A549 (cell line): ENCODE measurements around the gene TNS3. TPM values are rescaled to one million over a fixed set of nuclear protein-coding genes. Genes with fewer than 3 reads are reported as not detected.
A peak's percentile ranks its signal among the peaks of the same experiment; 100 is the strongest.

Experiments used
- BHLHE40 ChIP-seq: IDR thresholded peaks from 2 replicates; pipeline ENCODE4 v1.6.1; 2012; ENCODE audit warnings: low read depth, low read length, inconsistent platforms
- CHD4 ChIP-seq: fragments of 200-600 bp; sonication (generic); IDR thresholded peaks from 2 replicates; pipeline ENCODE4 v1.6.1; 2016; ENCODE audit warnings: antibody characterized with exemption, mild to moderate bottlenecking, borderline replicate concordance
- EHMT2 ChIP-seq: fragments of 200-600 bp; sonication (generic); IDR thresholded peaks from 2 replicates; pipeline ENCODE4 v1.6.1; 2016; ENCODE audit warnings: antibody characterized with exemption, low read depth, mild to moderate bottlenecking, moderate library complexity
- EP300 ChIP-seq, 2 experiments: fragments of >200 bp; sonication (Bioruptor Twin); formaldehyde crosslinking; IDR thresholded peaks; 2 replicates in 1 of 2; 3 replicates in 1 of 2; pipeline ENCODE4 v1.6.1; 2016 to 2017
- ESRRA ChIP-seq: fragments of 150-350 bp; IDR thresholded peaks from 2 replicates; pipeline ENCODE4 v1.6.1; 2014; ENCODE audit warnings: mild to moderate bottlenecking, low read length, borderline replicate concordance
- FOSL2 ChIP-seq, 2 experiments: fragments of 450-650 bp in 1 of 2; fragments of >200 bp in 1 of 2; sonication (Bioruptor Twin) in 1 of 2; formaldehyde crosslinking; IDR thresholded peaks; 2 replicates each; pipeline versions ENCODE4 v1.5.0 to v1.6.1; 2016 to 2020; ENCODE audit warnings: mild to moderate bottlenecking in 1 of 2, moderate library complexity in 1 of 2
- GATA3 ChIP-seq: IDR thresholded peaks from 2 replicates; pipeline ENCODE4 v1.6.1; 2012; ENCODE audit warnings: borderline replicate concordance
- HDAC2 ChIP-seq: fragments of 200-600 bp; sonication (generic); IDR thresholded peaks from 2 replicates; pipeline ENCODE4 v1.6.1; 2016
- HOXA7 ChIP-seq: fragments of 250-450 bp; sonication (Bioruptor Pico); IDR thresholded peaks from 2 replicates; pipeline ENCODE4 v1.5.0; 2020; ENCODE audit warnings: mild to moderate bottlenecking, moderate library complexity
- HOXB5 ChIP-seq: fragments of 250-450 bp; sonication (Bioruptor Pico); IDR thresholded peaks from 2 replicates; pipeline ENCODE4 v1.5.0; 2020; ENCODE audit warnings: mild to moderate bottlenecking, moderate library complexity
- JUN ChIP-seq, 2 experiments: fragments of >200 bp; sonication (Bioruptor Twin); formaldehyde crosslinking; IDR thresholded peaks; 2 replicates in 1 of 2; 3 replicates in 1 of 2; pipeline ENCODE4 v1.6.1; 2016 to 2017
- KDM1A ChIP-seq: fragments of 200-600 bp; sonication (generic); IDR thresholded peaks from 2 replicates; pipeline ENCODE4 v1.6.1; 2016; ENCODE audit warnings: low read depth, mild to moderate bottlenecking
- MAFK ChIP-seq: fragments of 450-650 bp; IDR thresholded peaks from 2 replicates; pipeline ENCODE4 v1.6.1; 2014; ENCODE audit not compliant: partially characterized antibody
- MYC ChIP-seq: IDR thresholded peaks from 2 replicates; pipeline ENCODE4 v1.6.1; 2012; ENCODE audit warnings: mild to moderate bottlenecking, inconsistent platforms, low read length, improper control_type of control experiment, borderline replicate concordance
- PHF8 ChIP-seq: fragments of 200-600 bp; sonication (generic); IDR thresholded peaks from 2 replicates; pipeline ENCODE4 v1.6.1; 2016; ENCODE audit warnings: low read depth, mild to moderate bottlenecking, antibody characterized with exemption, moderate library complexity, borderline replicate concordance
- POLR2A ChIP-seq: IDR thresholded peaks from 2 replicates; pipeline ENCODE4 v1.6.1; 2012; ENCODE audit warnings: mild to moderate bottlenecking, low read length
- POLR2AphosphoS2 ChIP-seq: conservative IDR thresholded peaks from 2 replicates; pipeline ENCODE4 v1.6.1; 2012; ENCODE audit warnings: low read length, improper control_type of control experiment, inconsistent platforms
- RCOR1 ChIP-seq: fragments of 150-350 bp; IDR thresholded peaks from 2 replicates; pipeline ENCODE4 v1.6.1; 2014; ENCODE audit warnings: antibody characterized with exemption, low read length, low read depth
- SMC3 ChIP-seq: fragments of >200 bp; sonication (Bioruptor Twin); formaldehyde crosslinking; IDR thresholded peaks from 3 replicates; pipeline ENCODE4 v1.6.1; 2018; ENCODE audit warnings: inconsistent platforms
- TP53 ChIP-seq: fragments of 250-450 bp; sonication (Bioruptor Pico); IDR thresholded peaks from 2 replicates; pipeline ENCODE4 v1.5.0; 2021; ENCODE audit warnings: mild to moderate bottlenecking, moderate library complexity
- ZNF302 ChIP-seq: fragments of 250-450 bp; sonication (Bioruptor Pico); IDR thresholded peaks from 2 replicates; pipeline ENCODE4 v1.9.0; 2021; ENCODE audit warnings: inconsistent platforms, mild to moderate bottlenecking, moderate library complexity
- ZSCAN20 ChIP-seq: fragments of 250-450 bp; sonication (Bioruptor Pico); IDR thresholded peaks from 2 replicates; pipeline ENCODE4 v1.8.0; 2022; ENCODE audit warnings: mild to moderate bottlenecking, moderate library complexity
- polyA plus RNA-seq, 4 experiments: library from polyadenylated mRNA; depleted of rRNA in 3 of 4; stranded (reverse); fragments of >200 nt; fragmentation: RNase III in 1 of 4; extraction: RNeasy Plus Mini Kit Qiagen cat#74134 plus additional on column Dnase treatment in 1 of 4; gene quantifications; 2 replicates in 3 of 4; 3 replicates in 1 of 4; pipeline ENCODE4 v1.2.3, GENCODE V29; 2011 to 2017
- TF ChIP-seq, protein P1 (sequence below): fragments of 250-450 bp; sonication (Bioruptor Pico); IDR thresholded peaks from 2 replicates; pipeline ENCODE4 v1.5.0; 2021; ENCODE audit warnings: mild to moderate bottlenecking, moderate library complexity, borderline replicate concordance
- TF ChIP-seq, protein P2 (sequence below): IDR thresholded peaks from 2 replicates; pipeline ENCODE4 v1.6.1; 2012
- TF ChIP-seq, protein P3 (sequence below): IDR thresholded peaks from 2 replicates; pipeline ENCODE4 v1.6.1; 2012
- TF ChIP-seq, protein P4 (sequence below): fragments of 150-350 bp; IDR thresholded peaks from 2 replicates; pipeline ENCODE4 v1.6.1; 2014; ENCODE audit warnings: low read depth, mild to moderate bottlenecking, low read length
- TF ChIP-seq, protein P5 (sequence below): fragments of 250-450 bp; sonication (Bioruptor Pico); IDR thresholded peaks from 2 replicates; pipeline ENCODE4 v1.5.0; 2020; ENCODE audit warnings: low read depth, mild to moderate bottlenecking, moderate library complexity

TNS3 gene
- polyA plus RNA-seq, 2 of the 4 experiments (the other 2 are of a cell fraction) = 107 to 134 TPM

DNA sequence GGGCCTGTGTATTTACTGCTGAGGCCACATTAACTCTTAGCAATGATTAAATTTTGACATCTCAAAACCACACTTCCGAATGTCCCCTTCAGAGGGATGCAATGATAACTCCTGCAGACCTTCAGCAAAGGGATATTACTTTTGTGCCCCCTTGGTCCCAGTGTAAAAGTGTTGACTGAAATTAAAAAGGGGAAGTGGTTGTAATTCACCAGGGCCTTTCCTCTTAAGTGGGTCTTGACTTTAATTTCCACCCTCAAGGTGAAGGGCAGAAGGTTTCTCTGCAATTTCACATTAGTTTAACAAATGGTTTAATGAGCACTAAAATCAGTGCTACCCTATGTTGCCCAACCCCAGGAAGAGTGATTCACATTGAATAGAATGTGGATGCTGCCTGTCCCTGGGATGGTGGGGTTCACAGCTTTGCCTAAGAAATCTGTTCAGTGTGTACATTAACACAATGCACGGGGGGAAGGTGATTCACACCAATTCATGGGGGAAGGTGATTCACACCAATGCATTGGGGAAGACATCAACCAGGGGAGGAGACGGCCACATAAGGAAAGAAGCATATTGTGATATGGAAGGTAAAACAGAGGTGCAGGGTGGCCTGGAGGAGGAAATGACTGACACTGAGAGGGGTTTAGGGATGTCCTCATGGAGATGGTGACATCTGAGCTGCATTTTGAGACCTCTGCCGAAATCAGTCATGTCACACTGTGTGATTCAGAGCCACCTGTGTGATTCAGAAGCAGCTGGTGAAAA is 19.4 kb upstream of the TNS3 start (continued):
- TF ChIP-seq, protein P1, sequence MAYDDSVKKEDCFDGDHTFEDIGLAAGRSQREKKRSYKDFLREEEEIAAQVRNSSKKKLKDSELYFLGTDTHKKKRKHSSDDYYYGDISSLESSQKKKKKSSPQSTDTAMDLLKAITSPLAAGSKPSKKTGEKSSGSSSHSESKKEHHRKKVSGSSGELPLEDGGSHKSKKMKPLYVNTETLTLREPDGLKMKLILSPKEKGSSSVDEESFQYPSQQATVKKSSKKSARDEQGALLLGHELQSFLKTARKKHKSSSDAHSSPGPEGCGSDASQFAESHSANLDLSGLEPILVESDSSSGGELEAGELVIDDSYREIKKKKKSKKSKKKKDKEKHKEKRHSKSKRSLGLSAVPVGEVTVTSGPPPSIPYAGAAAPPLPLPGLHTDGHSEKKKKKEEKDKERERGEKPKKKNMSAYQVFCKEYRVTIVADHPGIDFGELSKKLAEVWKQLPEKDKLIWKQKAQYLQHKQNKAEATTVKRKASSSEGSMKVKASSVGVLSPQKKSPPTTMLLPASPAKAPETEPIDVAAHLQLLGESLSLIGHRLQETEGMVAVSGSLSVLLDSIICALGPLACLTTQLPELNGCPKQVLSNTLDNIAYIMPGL (CRISPR knock-in tag) = no peak
- TF ChIP-seq KDM1A (no peak), POLR2AphosphoS2 (no peak), JUN (IDR thresholded peaks at IDR 0.05) (peak; percentile 93 to 94), EP300 (IDR thresholded peaks at IDR 0.05) (peak; percentile 76 to 91; a peak in 3 of 5 replicates), EHMT2 (no peak), POLR2A (peak; percentile 47), HOXB5 (CRISPR knock-in tag) (peak; percentile 77), PHF8 (no peak), SMC3 (peak; percentile 48), ZSCAN20 (CRISPR knock-in tag) (0 out of 2 replicates have a peak, but pooled peaks have one; percentile 73), FOSL2 (IDR thresholded peaks at IDR 0.05) (peak; percentile 94), FOSL2 (CRISPR knock-in tag; IDR thresholded peaks at IDR 0.05) (peak; percentile 98), MAFK (peak; percentile 45), ESRRA (no peak), HDAC2 (no peak), RCOR1 (no peak), TP53 (CRISPR knock-in tag) (no peak; the same call in 1 of the 2 replicates), BHLHE40 (no peak), HOXA7 (peak; percentile 58; the same call in 1 of the 2 replicates), MYC (peak; percentile 3; the same call in 1 of the 2 replicates), ZNF302 (CRISPR knock-in tag) (no peak), CHD4 (no peak), GATA3 (peak; percentile 92)
- TF ChIP-seq, protein P2, sequence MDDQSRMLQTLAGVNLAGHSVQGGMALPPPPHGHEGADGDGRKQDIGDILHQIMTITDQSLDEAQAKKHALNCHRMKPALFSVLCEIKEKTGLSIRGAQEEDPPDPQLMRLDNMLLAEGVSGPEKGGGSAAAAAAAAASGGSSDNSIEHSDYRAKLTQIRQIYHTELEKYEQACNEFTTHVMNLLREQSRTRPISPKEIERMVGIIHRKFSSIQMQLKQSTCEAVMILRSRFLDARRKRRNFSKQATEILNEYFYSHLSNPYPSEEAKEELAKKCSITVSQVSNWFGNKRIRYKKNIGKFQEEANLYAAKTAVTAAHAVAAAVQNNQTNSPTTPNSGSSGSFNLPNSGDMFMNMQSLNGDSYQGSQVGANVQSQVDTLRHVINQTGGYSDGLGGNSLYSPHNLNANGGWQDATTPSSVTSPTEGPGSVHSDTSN = no peak; the same call in 1 of the 2 replicates
- TF ChIP-seq, protein P3, sequence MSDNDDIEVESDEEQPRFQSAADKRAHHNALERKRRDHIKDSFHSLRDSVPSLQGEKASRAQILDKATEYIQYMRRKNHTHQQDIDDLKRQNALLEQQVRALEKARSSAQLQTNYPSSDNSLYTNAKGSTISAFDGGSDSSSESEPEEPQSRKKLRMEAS = peak; percentile 89
- TF ChIP-seq, protein P4, sequence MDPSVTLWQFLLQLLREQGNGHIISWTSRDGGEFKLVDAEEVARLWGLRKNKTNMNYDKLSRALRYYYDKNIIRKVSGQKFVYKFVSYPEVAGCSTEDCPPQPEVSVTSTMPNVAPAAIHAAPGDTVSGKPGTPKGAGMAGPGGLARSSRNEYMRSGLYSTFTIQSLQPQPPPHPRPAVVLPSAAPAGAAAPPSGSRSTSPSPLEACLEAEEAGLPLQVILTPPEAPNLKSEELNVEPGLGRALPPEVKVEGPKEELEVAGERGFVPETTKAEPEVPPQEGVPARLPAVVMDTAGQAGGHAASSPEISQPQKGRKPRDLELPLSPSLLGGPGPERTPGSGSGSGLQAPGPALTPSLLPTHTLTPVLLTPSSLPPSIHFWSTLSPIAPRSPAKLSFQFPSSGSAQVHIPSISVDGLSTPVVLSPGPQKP = no peak
- TF ChIP-seq, protein P5, sequence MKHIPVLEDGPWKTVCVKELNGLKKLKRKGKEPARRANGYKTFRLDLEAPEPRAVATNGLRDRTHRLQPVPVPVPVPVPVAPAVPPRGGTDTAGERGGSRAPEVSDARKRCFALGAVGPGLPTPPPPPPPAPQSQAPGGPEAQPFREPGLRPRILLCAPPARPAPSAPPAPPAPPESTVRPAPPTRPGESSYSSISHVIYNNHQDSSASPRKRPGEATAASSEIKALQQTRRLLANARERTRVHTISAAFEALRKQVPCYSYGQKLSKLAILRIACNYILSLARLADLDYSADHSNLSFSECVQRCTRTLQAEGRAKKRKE (CRISPR knock-in tag) = no peak
